HG03108 (cell line): Measurements from ENCODE around the gene PPP1R13B.
"Not testable (repeated sequence)": the region's sequence is repeated elsewhere in the genome, so short reads cannot be mapped to it uniquely, and the experiment has no call there.

ENCODE experiments used
- ATAC-seq: cut with Tn5 transposase; IDR thresholded peaks from one replicate; pipeline ENCODE4 v1.9.1; 2021; ENCODE audit warnings: moderate library complexity; ENCODE audit not compliant: unreplicated experiment

PPP1R13B gene

DNA sequence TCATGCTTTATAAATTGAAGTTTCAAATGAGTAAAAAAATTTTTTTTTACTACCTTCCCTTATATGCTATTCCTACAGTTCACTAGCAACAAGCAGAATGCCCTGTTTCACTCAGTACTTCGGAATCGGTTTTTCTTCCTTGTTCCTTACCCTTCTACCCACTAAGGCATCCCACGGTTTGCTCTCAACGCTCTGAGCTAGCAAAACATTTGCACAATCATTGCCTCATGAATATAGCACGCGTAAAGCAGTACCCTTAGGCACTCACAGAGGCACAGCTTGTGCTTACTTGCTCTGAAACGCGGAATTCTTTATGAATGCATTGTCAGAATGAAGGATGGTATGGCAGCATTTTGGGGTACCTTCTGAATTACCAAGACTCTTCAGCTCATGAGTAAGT, 45.0 kb downstream of the PPP1R13B start:
- ATAC-seq, result no peak

DNA sequence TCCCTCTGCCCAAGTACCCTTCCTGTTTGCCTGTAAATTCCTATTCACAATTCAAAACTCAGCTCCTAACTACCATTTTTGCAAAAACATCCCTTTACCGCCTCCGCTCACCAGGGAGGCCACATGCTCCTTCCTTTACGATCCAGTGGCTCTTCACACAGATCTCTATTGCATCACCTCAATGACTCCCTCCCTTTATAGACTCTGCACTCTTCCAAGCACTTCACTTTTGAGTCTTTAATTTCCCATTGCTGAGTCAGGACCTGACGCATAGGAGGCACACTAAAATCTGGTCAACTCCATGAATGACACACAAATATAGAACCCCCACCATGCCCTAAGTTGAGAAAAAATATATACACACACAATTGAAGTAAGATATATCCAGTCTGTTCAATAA, 45.9 kb downstream of the PPP1R13B start:
- no peak for ATAC-seq

DNA sequence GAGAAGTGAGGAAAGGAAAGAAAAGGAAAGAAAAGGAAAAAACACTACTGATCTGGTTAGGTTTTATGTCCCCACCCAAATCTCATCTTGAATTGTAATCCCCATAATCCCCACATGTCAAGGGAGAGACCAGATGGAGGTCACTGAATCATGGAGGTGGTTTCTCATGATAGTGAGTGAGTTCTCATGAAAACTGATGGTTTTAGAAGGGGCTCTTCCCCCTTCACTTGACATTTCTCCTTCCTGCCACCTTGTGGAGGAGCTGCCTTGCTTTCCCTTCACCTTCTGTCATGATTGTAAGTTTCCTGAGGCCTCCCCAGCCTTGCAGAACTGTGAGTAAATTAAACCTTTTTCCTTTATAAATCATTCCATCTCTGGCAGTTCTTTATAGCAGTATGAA, 54.2 kb downstream of the PPP1R13B start:
- ATAC-seq, result not testable (repeated sequence)

DNA sequence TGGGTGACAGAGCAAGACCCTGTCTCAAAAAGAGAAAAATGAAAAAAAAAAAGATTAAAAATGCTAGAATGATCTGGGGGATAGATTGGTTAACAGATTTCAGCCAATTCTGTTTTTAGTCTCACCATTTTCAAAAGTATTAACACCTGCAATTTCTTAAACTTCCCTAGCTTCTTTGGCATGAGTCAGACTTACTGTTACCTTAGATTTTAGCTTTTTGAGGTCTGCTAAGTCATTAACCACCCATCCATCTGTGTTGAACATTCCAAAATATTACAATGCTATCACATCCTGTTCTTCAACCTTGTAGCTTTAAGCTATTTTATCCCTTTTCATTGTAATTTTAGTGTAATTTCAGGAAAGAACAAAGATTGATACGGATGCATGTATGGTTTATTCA, 59.3 kb downstream of the PPP1R13B start:
- no peak for ATAC-seq

DNA sequence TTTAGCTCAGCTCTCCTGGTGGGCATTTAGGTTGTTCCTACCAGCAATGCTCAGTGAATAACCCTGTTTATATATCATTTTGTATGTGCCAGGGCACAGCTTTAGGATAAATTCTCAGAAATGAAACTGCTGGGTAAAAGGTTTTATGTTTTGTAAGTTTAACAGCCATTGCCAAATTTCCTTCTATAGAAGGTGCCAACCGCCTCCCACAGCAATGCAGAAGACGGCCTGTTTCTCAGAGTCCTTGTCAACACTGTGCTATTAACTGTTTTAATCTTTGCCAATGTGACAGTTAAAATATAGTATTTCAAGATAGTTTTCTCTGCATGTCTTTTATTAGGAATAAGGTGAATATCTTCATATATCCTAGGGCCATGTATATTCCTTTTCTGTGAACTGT, 65.0 kb downstream of the PPP1R13B start:
- no peak for ATAC-seq

DNA sequence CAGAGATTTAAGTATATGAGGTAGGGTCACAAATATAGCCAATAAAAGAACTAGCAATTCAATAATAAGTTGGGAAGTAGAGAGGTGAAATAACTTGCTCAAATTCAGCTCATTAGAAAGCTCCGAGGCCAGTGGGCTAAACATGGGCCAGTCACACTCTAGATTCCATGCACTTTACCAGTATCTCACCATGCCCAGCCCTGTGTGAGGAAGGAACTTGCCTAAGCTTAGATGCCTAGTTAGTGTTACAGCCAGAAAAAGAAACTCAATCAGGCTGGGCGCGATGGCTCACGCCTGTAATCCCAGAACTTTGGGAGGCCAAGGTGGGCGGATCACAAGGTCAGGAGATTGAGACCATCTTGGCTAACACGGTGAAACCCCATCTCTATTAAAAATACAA, 71.1 kb downstream of the PPP1R13B start:
- ATAC-seq, result not testable (repeated sequence)

DNA sequence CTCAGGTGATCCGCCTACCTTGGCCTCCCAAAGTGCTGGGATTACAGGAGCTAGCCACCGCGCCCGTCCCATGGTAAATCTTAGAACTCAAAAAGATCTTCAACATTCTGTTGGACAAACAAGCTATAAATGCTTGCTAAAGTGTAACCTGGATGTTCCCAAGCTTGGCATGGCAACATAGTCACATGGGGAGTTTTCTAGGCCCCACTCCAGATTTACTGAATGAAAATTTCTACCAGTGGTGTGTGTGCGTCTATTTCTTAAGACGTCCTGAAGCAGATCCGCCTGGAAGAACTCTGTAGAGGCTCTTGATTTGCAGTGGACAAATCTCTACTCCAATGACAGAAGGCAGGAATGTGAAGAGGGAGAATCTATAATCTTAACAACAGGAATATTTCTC, 71.9 kb downstream of the PPP1R13B start:
- ATAC-seq, result no peak

DNA sequence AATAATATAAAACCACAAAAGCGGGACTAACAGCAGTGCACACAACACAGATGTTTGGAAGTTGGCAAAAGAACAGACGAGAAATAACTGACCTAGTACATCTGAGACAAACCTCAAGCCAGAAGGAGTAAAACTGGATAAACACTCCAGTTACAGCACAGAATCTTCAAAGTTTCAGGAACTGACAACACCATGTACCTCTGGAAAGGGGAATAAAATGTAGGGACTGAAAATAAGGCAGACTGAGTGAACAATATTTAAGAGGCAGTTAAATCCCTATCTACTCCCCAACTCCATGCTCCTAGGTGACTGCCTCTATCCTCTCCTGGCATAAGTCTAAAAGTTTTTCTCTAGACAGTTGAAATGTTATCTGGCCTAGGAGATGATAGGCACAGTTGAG, 73.9 kb downstream of the PPP1R13B start:
- ATAC-seq, result no peak

DNA sequence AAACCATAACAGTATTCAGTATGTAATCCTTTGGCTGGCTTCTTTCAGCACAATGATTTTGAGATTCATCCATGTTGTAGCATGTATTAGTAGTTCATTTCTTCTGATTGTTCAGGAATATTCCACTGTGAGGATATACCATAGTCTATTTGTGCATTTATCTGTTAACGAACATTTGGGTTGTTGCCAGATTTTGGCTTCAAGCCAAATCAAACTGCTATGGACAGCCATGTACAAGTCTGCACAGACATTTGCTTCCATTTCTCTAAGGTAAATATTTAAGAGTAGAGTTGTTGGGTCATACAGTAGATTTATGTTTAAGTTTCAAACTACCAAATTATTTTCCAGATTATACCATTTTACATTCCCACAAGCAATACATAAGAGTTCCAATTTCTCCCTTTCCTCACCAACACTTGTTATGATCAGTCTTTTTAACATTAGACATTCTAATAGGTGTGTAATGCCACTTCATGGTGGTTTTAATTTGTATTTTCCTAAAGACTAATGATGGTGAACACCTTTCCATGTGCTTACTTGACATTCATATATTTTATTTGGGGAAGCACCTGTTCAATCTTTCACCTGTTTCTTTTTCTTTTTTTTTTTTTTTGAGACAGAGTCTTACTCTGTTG, 75.2 kb downstream of the PPP1R13B start:
- no peak for ATAC-seq

DNA sequence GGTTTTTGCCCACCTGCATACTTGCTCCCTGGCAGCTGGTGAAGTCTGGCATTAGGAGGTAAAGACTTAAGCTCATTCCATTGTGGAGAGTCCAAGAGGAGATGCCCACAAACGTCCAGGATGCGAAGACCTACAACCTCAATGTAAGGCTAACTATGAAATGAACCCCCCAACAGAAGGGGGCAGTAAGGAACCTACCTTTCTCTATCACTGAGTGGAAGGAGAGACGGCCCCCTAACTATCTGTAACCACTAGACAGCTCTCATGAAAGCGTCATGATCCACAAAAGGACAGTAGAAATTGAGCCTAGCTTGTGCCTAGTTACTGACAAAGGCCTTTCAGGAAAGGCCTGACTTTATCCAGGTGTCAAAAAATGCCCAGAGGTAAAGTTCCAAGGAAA, 76.5 kb downstream of the PPP1R13B start:
- ATAC-seq, result no peak

DNA sequence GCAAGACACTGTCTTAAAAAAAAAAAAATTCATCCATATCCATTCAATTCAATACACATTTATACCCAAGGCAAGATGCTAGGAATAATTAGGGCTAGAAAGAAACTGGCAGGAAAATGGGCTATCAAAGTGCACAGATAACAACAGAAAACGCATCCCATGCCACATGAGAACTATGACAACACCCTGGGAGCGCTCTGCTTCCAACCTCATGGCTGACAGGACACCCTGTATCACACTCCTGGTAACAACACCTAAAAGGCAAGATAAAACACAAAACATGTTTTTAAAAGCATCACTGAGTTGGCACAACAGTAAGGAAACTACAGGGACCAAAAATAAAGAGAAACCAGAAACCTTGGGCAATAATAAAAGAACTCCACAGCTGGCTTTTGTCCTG, 76.9 kb downstream of the PPP1R13B start:
- no peak for ATAC-seq

DNA sequence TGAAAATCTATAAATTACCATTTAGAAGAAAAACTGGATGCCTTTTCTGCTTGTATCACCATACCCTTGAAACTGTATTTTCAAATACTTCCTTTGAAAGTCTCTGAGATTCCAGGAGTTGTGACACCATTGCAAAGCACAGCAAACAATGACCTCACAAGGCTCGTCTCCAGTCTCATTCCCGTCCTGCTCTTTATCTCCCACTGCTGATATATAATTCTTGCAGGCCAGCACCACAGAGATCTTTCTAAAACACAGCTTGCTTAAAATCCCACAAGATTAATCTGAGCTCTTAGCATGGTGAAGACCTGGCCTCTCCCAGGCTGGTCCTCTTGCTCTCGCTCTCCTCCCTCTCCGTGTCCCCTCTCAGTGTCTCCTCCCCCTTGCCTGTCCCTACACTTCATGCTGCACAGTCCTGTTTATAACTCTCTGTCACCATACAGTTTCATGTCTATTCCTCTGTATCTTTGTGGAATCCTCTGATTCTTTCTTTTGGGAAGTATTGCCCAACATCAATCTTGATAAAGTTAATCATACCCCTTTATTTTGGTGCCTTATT, 80.0 kb downstream of the PPP1R13B start:
- no peak for ATAC-seq

DNA sequence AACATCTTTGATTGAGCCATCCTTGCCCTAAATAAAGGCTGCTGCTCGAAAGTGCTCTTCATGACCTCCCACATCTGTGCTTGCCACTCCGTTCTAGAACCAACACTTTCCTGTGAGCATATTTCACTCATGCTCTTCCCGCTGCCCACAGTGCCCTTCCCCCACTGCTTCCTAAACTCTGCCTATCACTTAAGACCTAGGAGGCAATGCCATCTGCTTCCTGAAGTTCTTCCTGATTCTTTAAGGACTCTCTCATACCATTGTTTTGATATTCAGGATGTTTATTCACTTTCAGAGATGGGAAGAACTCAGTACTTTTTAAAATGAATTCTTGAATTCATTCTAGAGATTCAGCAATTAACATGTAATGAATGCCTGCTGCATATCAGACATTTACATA, 81.8 kb downstream of the PPP1R13B start:
- no peak for ATAC-seq

DNA sequence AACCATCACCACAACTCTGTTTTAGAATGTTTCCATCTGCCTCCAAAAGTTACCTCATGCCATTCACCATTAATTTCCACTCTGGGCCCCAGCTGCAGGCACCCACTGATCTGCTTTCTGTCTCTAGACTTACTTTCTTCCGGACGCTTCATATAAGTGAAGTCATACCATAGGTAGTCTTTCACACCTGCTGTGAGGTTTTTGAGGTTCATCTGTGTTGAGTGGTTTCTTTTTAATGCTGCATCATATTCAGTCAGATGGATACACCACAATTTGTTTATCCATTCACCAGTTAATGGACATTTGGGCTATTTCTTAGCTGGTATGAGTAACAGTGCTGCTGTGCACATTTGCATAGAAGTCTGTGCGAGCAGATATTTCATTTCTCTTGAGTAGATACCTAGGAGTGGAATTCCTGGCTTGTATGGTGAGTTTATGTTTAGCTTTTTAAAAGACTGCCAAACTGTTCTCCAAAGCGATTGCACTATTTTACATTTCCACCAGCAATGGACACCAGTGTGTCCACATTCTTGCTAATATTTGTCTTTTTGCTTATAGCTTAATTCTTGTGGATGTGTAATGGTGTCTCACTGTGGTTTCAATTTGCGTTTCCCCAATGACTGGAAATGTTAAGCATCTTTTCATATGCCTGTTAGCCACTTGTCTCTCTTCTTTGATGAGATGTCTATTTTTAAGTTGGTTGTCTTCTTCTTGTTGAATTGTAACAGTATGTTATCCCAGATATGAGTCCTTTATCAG, 83.5 kb downstream of the PPP1R13B start:
- ATAC-seq, result peak; percentile 67

DNA sequence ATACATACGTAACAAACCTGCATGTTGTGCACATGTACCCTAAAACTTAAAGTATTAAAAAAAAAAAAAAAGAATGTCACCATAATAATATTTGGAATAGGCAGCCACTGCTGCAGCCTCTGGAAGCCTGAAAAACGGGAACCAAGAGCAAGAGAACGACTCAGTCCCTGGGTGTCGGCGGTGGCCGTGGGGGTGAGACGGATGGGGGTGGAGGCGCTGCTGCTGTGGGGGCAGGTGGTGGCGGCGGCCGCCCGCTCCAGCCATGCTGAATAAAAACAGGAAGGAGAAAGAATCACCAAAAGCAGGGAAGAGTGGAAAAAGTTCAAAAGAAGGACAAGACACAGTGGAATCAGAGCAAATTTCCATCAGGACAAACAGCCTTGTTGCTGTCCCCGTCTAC, 84.8 kb downstream of the PPP1R13B start:
- ATAC-seq, result no peak

DNA sequence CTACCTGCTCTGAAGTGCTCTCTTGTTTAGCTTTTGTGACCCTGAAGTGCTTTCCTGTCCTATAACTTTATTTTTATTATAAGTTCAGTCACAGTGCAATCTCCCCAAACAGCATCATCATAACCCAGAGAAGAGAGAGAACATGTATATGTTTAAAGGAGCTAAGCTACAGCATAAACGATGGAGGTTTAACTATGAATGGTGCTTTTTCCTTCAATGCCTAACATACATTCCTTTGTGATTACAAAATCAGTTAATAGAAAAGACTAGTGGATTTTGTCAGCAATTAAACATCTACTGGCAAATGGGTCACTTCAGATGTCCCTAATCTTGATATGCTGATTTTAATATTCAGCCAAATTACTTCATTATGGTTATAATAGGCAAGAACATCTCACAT, 85.3 kb downstream of the PPP1R13B start:
- no peak for ATAC-seq

DNA sequence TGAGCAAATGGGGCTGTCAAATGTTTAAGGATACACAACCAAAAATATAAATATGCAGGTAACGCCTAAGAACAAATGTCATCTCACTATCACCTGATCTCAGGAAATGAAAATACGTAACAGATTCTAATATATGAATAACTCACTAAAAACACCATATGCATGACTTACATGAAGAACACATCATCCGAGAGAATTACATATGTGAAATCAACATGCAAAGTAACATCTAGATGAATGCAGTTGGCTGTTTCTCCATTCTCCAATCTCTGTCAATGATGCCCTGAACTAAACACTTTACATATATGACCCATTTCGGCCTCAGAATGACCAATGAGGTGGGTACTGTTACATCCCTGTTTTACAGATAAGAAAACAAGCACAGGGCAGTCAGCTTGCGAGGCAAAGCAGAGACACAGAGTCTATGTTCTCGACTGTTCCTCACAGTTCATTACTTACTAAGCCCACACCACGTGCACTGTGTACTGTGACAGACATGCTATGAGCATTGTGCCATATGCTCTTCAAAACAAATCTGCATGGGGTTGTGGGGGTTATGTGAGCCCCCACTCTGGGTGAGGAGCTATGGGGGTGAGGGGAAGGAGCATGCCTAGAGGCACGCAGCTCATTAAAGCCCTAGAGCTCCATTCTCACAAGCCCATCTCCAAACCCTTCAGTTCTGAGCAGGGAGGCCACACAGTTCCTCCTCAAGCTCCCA, 89.2 kb downstream of the PPP1R13B start:
- ATAC-seq, result no peak

DNA sequence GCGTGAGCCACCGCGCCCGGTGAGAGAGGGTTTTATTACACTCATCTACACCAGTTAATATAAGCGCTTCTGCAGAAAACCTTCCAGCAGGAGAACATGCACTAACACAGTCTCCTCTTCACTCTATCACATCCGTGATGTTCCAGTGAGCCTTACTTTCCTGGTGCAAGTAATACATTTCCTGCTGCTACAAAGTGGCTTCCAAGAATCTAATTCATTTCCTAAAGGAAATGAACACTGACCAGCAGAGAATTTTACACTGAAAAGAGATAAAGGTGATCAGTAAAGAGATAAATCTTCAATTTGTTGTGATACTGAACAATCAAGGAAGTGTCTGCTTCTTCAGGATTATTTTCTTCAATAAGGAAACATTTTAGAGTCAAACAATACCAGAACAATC, 92.3 kb downstream of the PPP1R13B start:
- no peak for ATAC-seq

DNA sequence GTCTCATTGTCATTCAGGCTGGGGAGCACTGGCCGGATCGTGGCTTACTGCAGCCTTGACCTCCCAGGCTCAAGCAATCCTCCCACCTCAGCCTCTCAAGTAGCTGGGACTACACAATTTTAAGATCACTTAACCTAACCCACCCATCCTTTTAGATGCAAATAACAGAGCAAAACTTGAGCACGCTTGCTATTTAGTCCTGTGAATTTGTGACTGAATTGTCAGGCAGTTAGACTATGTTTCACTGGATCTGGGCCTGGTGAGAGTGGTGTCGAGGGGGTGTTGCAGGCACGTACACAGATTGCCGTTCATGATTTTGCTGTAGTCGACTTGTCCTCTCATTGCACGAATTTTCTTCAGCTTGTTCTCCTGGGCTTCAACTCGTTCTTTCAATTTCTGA, 93.6 kb downstream of the PPP1R13B start:
- ATAC-seq, result no peak

DNA sequence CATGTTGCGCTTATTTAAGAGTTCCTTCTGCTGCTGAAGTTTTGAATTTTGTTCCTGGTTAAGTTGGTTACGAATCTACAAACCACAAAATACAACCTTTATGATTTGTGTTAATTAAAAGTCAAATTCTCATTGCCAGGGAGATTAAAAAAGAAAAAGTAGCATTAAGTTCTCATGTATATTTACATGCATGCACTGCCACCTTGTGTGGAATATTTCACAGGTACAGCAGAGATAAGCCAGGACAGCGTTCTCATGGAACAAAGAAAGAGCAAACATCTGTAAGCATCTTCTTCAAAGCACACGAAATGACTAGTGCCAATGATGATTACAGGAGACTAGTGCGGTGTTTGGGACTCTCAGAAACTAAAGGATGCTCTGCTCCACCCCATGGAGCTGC, 97.5 kb downstream of the PPP1R13B start:
- ATAC-seq, result no peak

DNA sequence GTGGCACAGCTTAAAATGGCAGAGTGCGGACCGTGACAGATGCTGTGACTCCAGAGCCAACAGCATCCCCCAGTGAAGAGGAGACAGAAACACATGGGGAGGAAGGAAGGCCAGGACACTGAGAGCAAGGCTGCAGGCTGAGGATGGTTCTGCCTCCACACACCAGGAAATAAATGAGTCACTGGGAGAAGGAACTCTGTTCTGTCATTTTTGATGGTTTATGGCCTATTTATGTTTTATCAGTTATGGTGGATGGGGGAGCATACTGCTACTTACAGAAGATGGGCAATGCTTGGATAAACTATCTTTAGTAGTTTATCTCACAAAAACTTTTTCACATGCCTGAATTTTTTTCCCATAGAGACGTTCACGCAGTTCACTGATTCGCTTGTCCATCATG, 97.9 kb downstream of the PPP1R13B start:
- ATAC-seq, result no peak

DNA sequence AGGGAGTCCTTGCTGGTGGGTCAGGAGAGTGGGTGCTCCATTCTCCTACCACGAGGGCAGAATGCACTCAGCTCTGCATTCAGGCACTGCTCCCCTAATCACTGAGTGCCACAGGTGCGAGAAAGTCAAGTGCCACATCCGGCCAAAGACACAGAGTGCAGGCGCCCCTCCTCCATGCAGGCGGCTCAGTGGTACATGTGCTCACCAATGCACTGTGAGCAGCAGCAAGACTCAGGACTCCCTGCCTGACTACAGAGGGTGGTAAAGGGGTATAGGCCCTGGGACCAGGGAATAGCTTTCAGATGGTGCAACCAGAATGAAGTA, 98.9 kb downstream of the PPP1R13B start:
- no peak for ATAC-seq
